Measurements from ENCODE around the gene DGKQ.
"Not testable (repeated sequence)": the region's sequence is repeated elsewhere in the genome, so short reads cannot be mapped to it uniquely, and the experiment has no call there.

The DGKQ gene

DNA sequence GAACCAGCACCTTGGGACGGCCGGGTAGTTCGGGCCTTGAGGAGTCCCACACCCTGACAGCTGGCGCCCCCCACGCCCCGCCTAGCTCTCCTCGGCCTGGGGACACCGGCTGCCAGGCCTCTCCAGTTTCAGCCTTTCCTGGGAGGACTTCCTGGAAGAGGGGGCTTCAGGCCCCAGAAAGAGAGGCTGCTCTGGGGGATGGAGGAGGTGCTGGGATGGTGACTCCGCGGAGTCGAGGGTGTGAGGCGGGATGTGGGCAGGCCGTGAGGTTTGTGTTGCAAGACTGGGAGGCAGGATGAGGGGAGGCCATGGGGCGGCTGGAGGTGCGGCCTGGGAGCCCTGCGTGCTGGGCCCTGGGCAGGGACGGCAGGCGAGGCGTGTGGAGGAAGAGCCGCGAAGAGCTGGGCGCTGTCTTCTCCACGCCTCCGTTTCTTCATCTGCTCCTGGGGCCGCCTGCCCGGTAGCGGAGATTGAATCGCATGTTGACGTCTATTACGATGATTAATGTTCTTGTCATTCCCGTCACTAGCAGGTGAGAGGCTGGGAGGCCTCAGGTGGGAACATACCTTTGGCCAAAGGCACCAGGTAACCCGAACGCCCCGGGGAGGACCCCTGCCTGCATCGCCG lies 37.1 kb upstream of the DGKQ start:
- DNase-seq: peak; percentile 78

DNA sequence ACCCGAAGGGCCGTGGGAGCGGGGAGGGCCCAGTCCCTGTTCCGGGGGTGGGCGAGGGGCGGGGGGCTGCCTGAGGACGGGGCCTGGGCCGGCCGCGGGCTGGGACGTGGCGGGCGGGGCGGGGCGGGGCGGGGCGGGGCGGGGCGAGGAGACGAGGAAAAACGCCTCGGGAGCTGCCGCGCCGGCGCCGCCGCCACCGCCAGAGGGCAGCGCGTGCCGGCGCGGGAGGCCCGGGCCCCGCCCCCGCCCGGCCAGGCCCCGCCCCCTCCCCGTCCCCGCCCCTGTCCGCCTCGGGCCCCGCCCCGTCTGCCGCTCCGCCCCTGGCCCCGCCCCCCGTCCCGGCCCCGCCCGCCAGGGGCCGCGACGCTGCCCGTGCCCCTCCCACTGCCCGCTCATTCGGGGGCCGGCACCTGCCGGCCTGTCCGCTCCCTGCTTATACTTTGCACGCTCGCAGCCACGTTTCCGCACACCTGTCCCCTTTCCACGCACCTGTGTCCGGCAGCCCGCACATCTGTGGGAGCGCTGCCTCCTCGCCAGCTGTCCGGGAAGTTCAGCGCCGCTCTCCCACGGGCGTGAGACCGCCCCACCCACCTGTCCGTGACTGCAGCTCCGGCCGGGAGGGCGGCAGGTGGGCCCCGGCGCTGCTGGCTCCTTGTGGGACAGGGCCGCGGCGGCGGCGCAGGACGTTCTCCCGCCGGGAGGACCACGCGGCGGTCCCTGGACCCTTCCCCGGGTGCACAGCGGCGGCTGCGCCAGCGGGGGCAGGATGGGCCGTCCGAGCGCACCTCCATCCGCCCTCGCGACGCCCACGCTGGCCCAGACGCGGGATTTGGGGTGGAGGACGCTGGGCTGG lies 36.4 kb upstream of the DGKQ start:
- peak; percentile 57 for DNase-seq

DNA sequence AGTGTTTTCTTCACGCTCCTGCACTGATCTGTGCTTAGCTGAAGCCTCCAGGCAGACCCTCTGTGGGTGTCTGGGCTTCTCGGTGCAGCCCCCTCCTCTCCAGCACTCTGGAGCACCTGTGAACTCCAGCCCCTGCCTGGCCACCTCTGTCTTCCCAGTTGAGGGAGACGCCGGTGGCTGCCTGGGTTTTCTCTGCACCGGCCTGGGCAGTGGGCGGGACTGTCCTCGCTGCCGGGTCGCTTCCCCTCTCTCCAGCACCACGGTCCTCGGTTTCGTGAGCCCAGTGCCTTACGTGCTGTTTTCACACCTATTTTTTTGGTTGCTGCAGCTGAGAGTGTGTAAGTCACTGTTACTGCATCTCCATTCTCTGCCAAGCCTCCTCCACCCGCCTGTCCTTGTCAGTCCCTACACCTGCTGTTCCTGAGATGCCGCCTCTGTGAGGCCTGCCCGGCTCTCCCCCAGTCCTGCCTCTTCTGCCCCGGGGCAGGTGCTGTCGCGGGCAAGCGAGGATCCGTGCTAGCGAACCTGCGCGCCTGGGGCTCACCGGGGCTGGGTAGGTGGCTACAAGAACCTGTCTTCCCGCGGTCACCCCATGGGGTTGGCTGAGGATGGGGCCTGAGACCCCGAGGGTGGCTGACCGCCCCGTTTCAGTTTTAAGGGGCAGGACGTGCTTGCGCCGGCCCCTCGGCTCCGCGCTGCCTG lies 35.6 kb upstream of the DGKQ start:
- DNase-seq: no peak

DNA sequence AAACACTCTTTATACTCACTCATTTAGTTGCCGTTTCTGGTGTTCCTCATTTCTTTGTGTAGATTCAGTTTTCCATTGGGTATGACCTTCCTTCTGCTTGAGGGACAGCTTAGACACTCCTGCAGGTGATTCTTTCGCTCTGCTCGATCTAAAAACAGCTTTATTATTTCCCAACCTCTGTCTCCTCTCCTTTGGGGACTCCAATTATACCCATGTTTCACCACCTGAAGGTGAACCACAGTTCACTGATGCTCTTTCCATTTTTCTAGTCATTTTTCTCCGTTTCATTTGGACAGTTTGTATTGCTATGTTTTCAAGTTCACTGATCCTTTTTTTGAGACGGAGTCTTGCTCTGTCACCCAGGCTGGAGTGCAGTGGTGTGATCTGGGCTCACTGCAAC lies 33.5 kb upstream of the DGKQ start:
- no peak for DNase-seq

DNA sequence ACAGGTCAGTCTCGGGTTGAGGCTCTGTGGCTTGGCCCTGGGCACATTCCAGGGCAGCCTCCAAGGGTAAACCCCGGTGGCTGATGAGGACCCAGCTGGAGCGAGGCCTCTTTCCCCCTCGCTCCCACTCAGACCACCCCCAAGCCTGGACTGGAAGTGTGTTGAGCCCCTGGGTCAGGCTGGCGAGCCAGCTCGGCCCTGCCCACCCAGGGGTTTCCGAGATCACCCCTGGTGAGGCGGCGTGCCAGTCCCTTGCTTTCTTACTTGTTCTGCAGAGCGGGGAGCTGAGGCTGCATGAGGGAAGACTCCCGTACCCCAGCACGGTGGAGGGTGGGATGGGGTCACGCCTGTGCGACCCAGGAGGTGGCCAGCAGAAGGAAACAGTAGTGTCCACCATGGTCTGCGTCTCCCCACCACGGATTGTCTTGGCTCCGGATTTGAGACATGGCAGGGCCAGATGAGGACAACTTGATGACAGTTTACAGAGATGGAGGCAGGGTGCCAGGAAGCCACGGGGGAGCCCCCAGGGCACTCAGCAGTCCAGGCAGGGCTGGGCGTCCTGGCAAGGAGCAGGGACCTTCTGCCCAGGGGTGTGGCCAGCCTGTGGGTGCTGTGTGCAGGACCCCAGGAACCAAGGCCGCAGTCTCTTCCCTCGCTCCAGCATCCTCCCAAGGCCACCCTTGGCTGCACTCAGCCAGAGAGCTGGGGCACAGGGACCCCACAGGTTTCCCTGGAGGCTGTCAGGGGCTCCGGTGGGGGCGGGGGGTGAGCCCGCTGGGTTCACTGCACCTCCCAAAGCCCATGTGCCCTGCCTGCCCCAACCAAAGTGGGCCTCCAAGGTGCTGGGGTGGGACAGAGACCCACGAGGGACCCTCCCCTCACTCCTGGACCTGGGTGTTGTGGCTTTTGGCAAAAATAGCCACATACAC lies 31.5 kb upstream of the DGKQ start:
- no peak for DNase-seq

DNA sequence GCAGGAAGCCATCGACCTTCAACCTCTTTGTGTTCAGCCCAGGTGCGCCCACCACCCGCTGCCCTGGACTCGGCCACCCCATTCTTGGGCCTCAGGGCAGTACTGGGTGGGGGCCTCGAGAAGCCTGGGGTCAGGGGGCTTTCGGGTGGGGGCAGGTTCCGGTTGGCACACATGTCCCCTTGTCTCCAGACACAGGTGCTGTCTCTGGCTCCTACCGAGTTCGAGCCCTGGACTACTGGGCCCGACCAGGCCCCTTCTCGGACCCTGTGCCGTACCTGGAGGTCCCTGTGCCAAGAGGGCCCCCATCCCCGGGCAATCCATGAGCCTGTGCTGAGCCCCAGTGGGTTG lies 30.7 kb upstream of the DGKQ start:
- no peak for DNase-seq

DNA sequence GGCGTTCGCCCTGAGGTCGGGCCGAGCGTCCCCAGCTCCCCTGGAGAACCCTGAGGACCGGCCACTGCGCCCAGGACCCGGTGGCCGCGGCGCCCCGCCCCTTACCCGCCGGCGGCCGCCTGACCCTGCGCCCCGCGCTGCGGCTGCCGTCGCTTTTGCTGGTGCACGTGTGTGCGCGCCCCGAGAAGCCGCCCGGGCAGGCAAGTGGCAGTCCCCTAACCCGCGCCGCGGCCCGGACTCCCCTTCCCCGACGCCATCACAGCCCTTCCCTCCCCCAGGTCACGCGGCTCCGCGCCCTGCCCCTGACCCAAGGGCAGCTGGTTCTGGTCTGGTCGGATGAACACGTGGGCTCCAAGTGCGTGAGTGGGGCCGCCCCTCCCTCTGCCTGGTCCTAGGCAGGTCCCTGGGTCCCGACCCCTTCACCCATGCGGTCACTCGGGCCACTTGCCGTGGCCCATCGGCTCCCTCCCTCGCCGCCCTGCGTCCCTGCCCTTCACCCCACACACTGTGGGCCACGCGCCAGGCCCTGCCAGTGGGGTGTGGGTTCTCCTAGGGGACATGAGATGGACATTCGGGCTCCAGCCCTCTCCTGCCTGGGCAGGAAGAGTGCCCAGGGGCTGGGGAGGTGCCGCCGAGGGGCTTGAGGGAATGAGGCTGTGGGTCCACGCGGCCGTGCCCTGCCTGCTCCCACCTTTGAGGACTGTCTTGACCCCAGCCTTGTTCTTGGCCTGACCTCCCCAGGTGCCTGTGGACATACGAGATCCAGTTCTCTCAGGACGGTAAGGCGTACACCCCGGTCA lies 30.1 kb upstream of the DGKQ start:
- no peak for DNase-seq

DNA sequence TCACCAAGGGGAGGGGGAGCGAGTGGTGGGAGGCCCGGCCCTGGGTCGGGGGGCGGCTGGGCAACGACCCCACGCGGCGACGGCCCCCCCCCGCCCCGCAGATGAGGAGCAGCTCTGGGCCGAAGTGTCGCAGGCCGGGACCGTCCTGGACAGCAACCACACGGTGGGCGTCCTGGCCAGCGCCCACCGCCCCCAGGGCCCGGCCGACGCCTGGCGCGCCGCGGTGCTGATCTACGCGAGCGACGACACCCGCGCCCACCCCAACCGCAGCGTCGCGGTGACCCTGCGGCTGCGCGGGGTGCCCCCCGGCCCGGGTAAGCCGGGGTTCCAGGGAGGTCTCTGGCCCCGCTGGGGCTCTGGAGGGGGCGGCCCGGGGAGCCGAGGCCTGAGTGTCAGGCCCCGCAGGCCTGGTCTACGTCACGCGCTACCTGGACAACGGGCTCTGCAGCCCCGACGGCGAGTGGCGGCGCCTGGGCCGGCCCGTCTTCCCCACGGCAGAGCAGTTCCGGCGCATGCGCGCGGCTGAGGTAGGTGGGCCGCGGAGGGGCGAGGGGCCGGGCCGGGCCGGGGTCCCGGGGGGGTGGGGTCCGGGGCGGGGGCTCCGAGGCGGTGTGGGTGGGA lies 29.4 kb upstream of the DGKQ start:
- DNase-seq: no peak

DNA sequence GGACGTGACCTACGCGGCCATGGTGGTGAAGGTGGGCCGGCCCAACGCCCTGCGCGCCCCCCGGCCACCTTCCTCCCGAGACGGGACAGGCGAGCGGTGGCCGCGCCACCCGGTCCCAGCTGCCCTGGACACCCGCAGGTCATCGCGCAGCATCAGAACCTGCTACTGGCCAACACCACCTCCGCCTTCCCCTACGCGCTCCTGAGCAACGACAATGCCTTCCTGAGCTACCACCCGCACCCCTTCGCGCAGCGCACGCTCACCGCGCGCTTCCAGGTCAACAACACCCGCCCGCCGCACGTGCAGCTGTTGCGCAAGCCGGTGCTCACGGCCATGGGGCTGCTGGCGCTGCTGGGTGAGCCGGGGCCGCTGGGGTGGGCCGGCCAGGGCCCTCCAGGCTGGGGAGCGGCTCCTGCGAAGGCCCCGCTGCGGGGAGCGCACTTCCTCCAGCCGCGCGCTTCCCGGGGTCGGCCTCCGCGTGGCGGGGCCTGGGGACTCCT lies 28.8 kb upstream of the DGKQ start:
- DNase-seq: no peak

DNA sequence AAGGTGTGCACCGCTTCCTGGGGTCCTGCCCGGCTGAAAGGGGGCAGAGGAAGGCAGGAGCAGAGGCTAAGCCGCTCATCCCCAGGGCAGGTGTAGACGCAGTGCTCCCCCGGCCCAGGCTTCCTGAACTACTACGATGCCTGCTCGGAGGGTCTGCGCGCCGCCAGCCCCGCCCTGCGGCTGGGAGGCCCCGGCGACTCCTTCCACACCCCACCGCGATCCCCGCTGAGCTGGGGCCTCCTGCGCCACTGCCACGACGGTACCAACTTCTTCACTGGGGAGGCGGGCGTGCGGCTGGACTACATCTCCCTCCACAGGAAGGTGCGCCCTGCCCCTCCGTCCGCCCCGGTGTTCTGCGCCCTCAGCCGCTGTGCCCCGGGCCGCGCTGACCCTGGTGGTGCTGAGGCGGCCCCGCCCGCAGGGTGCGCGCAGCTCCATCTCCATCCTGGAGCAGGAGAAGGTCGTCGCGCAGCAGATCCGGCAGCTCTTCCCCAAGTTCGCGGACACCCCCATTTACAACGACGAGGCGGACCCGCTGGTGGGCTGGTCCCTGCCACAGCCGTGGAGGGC lies 28.3 kb upstream of the DGKQ start:
- no peak for DNase-seq

DNA sequence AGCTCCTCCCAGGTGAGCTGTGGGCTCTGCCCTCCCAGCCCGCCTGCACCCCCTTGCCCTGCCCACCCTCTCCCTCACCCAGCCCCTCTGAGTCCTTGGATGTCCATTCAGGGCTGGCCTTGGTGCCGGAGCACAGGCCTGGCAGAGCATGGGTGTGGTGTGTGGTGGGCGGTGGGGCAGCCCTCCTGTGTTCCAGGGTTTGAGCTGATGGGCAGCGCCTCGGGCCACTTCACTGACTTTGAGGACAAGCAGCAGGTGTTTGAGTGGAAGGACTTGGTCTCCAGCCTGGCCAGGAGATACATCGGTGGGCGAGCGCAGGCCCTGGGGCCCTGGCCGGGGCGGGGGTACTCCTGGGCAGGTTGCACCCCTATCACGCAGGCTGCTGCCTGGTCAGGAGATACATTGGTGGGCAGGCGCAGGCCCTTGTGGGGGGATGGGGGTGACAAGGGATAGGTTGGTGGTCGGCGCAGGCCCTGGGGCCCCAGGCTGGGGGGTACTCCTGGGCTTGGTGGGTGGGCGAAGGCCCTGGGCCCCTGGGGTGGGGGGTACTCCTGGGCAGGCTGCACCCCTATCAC lies 27.4 kb upstream of the DGKQ start:
- DNase-seq: no peak

DNA sequence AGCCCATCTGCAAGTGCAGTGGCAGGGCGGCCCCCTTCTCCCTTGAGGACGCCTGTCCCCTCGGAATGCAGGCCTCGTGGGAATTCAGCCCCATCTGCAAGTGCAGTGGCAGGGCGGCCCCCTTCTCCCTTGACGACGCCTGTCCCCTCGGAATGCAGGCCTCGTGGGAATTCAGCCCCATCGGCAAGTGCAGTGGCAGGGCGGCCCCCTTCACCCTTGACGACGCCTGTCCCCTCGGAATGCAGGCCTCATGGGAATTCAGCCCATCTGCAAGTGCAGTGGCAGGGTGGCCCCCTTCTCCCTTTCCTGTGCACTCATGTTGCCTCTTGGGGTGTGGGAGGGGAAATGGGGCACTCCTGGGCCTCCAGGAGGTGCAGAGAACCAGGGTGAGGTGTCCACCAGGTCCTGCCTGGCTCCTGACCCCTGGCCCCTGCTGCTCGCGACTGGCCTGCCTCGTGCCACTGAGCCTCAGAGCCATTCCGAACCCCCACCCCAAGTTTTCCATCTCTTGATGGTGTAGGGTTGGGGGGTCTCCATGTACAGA lies 26.6 kb upstream of the DGKQ start:
- no peak for DNase-seq

DNA sequence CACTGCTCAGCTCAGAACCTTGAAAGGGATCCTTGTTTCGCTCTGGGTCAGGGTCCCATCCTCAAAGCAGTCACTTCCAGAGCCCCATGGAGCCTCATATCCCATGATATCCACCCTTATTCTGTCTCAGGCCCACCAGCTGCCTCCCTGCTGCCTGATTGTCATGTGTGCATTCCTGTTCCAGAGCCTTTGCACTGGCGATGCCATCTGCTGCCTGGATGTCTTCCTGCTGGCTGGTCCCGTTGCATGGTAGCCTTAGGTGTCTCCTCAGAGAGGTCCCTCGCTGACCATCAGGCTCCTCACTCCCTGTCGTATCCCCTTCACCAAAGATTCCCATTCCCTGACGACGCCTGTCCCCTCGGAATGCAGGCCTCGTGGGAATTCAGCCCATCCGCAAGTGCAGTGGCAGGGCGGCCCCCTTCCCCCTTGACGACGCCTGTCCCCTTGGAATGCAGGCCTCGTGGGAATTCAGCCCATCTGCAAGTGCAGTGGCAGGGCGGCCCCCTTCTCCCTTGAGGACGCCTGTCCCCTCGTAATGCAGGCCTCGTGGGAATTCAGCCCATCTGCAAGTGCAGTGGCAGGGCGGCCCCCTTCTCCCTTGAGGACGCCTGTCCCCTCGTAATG lies 26.0 kb upstream of the DGKQ start:
- not testable (repeated sequence) for DNase-seq

DNA sequence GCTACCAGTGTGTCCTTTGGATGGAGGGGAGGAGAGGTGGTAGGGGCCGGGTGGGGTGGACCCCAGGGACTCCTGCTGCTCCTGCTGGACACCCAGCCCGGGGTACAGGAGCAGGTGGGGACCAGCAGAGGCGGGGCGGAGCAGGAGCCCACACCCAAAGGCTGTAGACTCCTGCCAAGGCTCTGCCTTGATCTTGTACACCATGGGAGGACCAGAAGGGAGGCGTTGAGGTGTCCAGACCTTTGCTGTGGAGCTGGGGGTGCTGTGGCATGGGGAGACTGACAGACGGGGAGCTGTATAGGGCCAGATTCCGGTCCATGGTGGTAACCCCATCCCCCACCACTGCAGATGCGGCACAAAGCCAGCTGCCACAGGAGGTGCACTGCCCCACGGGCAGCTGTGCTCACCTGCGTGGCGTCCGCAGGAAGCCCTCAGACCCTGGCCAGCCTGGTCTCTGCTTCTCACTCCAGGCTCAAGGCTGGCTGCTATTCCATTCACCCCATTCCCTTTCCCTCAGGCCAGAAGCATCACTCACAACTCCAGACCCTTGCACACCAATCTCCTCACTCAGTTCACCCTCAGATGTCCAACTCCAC lies 24.8 kb upstream of the DGKQ start:
- no peak for DNase-seq

DNA sequence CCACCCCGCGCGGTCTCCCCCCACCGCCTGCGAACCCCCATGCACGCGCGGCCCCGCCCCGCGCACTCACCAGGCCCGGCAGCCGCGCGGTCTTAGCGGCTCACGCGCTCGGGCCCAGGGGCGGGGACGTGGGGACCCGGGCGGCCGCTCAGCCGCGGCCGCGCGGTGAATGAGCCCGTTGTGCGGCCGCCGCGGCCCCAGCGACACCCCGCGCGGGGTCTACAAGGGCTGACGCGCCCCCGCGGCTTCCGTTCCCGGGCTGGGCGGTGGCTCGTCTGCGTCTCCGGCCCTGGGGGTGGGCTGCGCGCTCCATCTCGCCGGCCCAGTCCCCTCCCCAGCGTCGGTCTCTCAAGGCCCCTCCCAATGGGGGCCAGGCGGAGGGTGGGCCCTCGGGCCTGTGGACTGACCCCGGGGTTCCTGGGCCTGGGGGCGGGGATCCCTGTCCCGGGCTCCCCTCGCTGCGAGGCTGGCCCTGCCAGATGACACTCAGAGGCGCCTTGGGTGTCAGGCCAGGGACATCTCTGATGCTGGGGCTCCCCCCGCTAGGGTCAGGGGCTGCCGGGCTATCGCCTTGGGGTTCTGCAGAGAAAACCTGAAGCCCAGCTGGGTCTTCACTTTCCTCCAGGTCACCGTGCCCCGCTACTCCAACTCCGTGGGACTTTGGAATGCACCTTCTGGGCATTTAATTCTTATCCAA lies 24.2 kb upstream of the DGKQ start:
- no peak for DNase-seq

DNA sequence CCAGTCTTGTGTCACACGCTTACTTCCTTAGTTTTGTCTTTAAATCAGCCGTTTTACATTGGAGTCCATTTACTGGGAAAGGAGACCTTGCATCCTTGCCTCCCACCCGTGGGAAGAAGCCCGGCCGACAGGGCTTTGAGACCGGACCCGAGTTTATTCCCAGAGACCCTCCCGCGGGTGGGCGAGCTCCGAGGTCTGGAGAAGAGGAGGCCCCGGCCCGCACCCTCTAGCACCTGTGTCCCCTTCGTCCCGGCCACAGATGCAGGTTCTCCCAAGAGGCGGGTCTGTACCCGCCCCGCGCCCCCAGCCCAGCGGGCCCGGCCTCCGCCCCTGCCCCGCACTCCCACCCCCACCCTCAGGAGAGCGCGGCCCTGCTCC lies 23.6 kb upstream of the DGKQ start:
- no peak for DNase-seq

DNA sequence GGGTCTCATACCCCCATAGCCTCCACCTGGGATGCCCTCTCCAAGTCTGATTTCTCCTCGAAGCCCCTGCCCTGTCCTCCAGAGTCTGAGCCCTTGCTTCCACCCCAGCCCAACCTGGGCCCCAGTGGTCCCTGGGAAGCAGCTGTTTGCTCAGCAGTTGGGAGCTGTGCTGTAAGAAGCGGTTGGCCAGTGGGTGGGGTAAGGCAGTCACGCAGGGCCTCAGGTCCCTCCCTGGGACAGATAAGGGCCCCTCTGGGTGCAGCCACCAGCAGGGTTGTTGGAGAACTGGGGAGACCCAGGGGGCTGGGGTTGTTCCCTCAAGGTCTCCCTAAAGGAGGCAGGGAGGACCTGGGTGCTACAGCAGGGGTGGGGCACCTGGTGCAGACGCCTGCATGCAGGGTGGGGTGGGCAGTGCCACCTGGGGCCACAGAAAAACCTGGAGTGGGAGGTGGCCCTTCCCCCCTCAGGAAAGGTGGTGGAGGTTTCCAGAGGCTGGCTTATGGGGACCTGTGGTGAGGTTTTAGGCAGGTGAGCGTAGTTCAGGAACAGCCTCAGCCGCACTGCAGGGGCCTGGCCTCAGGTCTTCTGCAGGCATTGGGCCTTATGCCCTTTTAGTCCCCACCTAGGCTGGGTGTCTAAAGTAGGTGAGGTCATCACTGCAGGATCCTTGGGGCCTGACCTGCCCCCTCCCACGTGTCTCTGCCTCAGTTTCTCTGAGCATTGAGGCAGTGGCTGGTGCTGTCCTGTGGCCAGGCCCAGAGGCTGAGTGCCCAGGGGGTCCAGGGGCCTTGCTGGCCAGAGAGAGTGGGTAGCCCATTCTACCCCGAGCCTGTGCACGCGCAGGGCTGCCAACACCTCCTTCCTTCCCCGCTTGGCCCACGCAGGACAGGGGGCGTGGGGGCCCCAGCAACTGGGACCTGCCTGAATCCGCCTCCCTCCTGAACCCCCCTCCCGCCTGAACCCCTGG lies 22.9 kb upstream of the DGKQ start:
- DNase-seq: no peak
